Measurements from ENCODE around the gene ARMC9.
A peak's percentile ranks its signal among the peaks of the same experiment; 100 is the strongest.

Gene ARMC9

DNA sequence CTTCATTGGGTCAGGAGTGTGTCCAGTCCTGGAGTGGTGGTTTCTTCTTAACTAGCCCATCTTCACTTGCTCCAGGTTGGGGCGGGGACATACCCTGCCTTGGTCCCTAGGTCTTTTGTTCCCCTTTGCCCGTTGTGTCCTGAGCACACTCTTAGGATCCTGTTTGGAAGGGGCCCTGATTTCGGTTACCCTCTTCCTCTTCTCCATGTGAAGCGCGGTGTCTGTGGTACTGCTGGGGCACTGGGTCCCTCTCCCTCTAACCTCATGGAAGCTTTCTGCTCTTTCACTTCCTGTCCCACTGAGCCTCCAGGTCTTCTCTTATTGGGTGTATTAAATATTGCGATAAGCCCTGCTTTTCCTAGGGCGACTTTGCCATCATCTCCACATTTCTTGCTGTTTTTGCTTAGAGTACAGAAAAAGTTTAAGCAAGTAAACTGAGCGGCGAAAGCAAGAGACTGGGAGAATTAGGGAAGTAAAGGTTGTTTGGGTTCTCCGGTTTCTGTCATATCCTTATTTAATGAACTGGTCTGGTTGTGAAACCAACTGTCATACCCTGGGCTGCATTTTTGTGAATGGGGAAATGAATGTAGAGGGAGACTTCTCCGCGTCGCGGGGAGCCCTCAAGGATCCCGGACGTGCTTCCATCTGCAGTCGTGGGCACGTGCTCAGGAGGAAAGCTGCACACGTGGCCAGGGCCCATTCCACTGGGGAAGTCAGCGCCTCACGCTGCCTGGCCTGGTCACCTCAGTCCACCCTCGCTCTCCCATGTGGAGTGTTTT, 123.3 kb downstream of the ARMC9 start:
- no peak for FAIRE-seq

DNA sequence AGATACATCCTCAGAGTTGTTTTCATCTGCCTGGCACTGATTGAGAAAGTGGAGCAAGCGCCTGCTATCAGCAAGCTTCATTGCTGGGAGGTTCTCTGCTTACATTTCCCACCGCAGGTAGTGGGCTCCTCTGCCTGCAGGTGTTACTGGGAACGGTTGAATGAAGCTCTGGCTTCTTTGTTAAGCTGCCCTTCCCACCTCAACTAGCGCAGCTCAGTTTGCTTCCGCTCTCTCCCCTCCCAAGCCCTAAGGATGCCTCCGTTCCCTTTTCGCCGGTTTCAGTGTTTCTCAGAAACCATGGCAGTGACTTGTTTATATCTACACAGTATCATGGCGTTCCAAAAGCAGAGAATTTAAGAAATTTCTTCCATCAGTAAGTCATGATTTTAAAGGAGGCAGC, 124.9 kb downstream of the ARMC9 start:
- FAIRE-seq: no peak

GRCh38 chr2:231325826-231326225, 127.4 kb downstream of the ARMC9 start:
- FAIRE-seq: no peak

GRCh38 chr2:231326404-231326803, 128.0 kb downstream of the ARMC9 start:
- FAIRE-seq: no peak

GRCh38 chr2:231330311-231330710, 131.9 kb downstream of the ARMC9 start:
- no peak for FAIRE-seq

GRCh38 chr2:231331533-231331932, 133.1 kb downstream of the ARMC9 start:
- FAIRE-seq: no peak

GRCh38 chr2:231332388-231332787, 134.0 kb downstream of the ARMC9 start:
- FAIRE-seq: no peak

- FAIRE-seq: no peak
Measured at GRCh38 chr2:231332872-231333500, 134.6 kb downstream of the ARMC9 start.

GRCh38 chr2:231334179-231334930, 135.9 kb downstream of the ARMC9 start:
- no peak for FAIRE-seq

GRCh38 chr2:231334981-231335380, 136.6 kb downstream of the ARMC9 start:
- no peak for FAIRE-seq

GRCh38 chr2:231335591-231335990, 137.2 kb downstream of the ARMC9 start:
- no peak for FAIRE-seq

- FAIRE-seq: no peak
Measured at GRCh38 chr2:231336236-231336635, 137.8 kb downstream of the ARMC9 start.

GRCh38 chr2:231336700-231337099, 138.3 kb downstream of the ARMC9 start:
- no peak for FAIRE-seq

GRCh38 chr2:231337807-231338759, 139.7 kb downstream of the ARMC9 start:
- FAIRE-seq: no peak

DNA sequence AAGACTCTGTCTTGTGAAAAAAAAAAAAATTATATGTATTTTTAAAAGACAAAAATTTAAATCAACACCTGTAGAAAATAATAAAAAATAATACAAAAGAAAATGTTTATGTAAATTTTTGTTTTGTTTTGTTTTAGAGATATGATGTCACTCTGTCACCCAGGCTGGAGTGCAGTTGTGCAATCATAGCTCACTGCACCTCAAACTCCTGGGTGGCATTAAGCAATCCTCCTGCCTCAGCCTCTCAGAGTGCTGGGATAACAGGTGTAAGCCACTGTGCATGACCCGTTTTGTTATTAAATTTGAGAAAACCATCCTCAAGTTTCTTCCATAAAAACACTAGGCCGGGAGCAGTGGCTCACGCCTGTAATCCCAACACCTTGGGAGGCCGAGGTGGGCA, 140.9 kb downstream of the ARMC9 start:
- no peak for FAIRE-seq

GRCh38 chr2:231341100-231341499, 142.7 kb downstream of the ARMC9 start:
- no peak for FAIRE-seq

GRCh38 chr2:231342061-231342711, 143.8 kb downstream of the ARMC9 start:
- no peak for FAIRE-seq

GRCh38 chr2:231343006-231343710, 144.7 kb downstream of the ARMC9 start:
- no peak for FAIRE-seq

GRCh38 chr2:231343988-231344387, 145.6 kb downstream of the ARMC9 start:
- FAIRE-seq: peak; percentile 52

DNA sequence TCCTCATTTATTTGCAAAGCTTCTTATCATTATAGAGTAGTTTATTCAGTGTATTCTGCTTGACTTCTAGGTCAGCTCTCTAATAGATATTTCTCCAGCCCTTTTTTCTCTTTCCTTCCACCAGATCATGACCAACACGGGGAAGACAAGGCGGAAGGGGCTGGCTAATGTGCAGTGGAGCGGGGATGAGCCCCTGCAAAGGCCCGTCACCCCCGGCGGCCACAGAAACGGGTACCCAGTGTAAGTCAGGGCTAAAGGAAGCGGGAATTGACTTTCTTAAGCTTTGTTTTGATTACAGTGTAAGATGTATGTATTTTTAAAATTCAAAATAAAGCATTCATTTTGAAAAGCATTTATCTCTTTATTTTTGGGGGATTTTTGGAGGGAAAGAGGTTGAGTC, 146.4 kb downstream of the ARMC9 start:
- no peak for FAIRE-seq

GRCh38 chr2:231347081-231347480, 148.7 kb downstream of the ARMC9 start:
- no peak for FAIRE-seq

Data from A204.1 (cell line).